AG04450 (cell line): Measurements from ENCODE around the gene CIBAR2. TPM values are rescaled to one million over a fixed set of nuclear protein-coding genes. Genes with fewer than 3 reads are reported as not detected.
"Not testable (repeated sequence)": the region's sequence is repeated elsewhere in the genome, so short reads cannot be mapped to it uniquely, and the experiment has no call there.

Experiments
- CTCF ChIA-PET: fragments of 300-600, 350-600 bp; formaldehyde crosslinking; extraction: SDS; loops from one replicate; lab custom pipeline; 2022; ENCODE audit warnings: antibody characterized with exemption, inconsistent platforms; lab: Charles Lee
- POLR2A ChIA-PET: fragments of 350-600 bp; formaldehyde crosslinking; extraction: SDS; loops from one replicate; lab custom pipeline; 2021; ENCODE audit warnings: antibody characterized with exemption, inconsistent platforms; lab: Yijun Ruan, JAX
- DNase-seq: peaks from one replicate; pipeline ENCODE4 v3.0.0-alpha.2; 2011; ENCODE audit warnings: low read depth, low spot score
- H3K27ac ChIP-seq: one replicate; pipeline ENCODE4 v1.5.1; 2012; ENCODE audit warnings: low read depth, low read length, control low read depth
- H3K27me3 ChIP-seq: one replicate; pipeline ENCODE4 v1.6.0; 2012; ENCODE audit warnings: low read length; ENCODE audit not compliant: control insufficient read depth, insufficient read depth
- H3K4me3 ChIP-seq: 2 replicates; pipeline ENCODE4 v1.5.1; 2011; ENCODE audit warnings: mild to moderate bottlenecking, low read depth, low read length, control low read depth
- H3K9me3 ChIP-seq: 2 replicates; pipeline ENCODE4 v1.5.1; 2012; ENCODE audit warnings: low read length; ENCODE audit not compliant: control insufficient read depth, insufficient read depth
- CTCF ChIP-seq: IDR thresholded peaks from 2 replicates; pipeline ENCODE4 v1.5.1; 2011; ENCODE audit warnings: low read depth, low read length, control low read depth, inconsistent platforms
- polyA plus RNA-seq: library from polyadenylated mRNA; depleted of rRNA; stranded (reverse); fragments of >200 nt; gene quantifications from 2 replicates; pipeline ENCODE4 v1.2.3, GENCODE V29; 2011

Gene CIBAR2
- polyA plus RNA-seq, 1 experiment, result 0.41 TPM

GRCh38 chr16:85126394-85126704 is 14.1 kb upstream of the CIBAR2 start:
- POLR2A ChIA-PET, result interaction anchor here (1.8 kb wide), 1 partner anchor 11 kb away, joined by 5 read pairs; no protein-coding TSS in a partner anchor
- Histone ChIP-seq H3K4me3 (no peak overlapping the region; the same call in 1 of the 2 replicates), H3K9me3 (peaks cover 4% of the 10 kb centered on the region; the same call in 1 of the 2 replicates), H3K27me3 (no peaks in the 10 kb centered on the region), H3K27ac (peak overlapping the region; percentile 96)
- CTCF ChIA-PET, result no interaction called here
- DNase-seq, result no peak
- TF ChIP-seq CTCF, result no peak

- CTCF ChIA-PET, result no interaction called here
- Histone ChIP-seq H3K9me3 (peaks cover 4% of the 10 kb centered on the region; the same call in 1 of the 2 replicates), H3K27me3 (no peaks in the 10 kb centered on the region), H3K27ac (peak overlapping the region; percentile 96), H3K4me3 (no peak overlapping the region)
- POLR2A ChIA-PET, result interaction anchor here (0.9 kb wide), 1 partner anchor 15 kb away, joined by 3 read pairs; no protein-coding TSS in a partner anchor
- no peak for DNase-seq
- no peak for TF ChIP-seq CTCF
Observed at GRCh38 chr16:85125570-85126393, 13.5 kb upstream of the CIBAR2 start.

GRCh38 chr16:85124636-85125346 is 12.5 kb upstream of the CIBAR2 start:
- H3K9me3 ChIP-seq, result peaks cover 4% of the 10 kb centered on the region; the same call in 1 of the 2 replicates
- H3K27me3 ChIP-seq, result no peaks in the 10 kb centered on the region
- no peak overlapping the region for H3K4me3 ChIP-seq
- H3K27ac ChIP-seq, result peak overlapping the region; percentile 92
- no peak for TF ChIP-seq CTCF
- POLR2A ChIA-PET, result interaction anchor here (0.9 to 1.8 kb wide), 4 partner anchors 13 to 38 kb away, joined by 3 to 9 read pairs (median 4); no protein-coding TSS in a partner anchor
- CTCF ChIA-PET, result interaction anchor here (1.3 to 2.4 kb wide), 3 partner anchors 10 to 129 kb away, joined by 3 to 13 read pairs (median 4); no protein-coding TSS in a partner anchor
- no peak for DNase-seq

GRCh38 chr16:85123891-85124635 is 11.8 kb upstream of the CIBAR2 start:
- peak overlapping the region; percentile 23 for H3K4me3 ChIP-seq

GRCh38 chr16:85123441-85123840 is 11.2 kb upstream of the CIBAR2 start:
- not testable (repeated sequence) for H3K27me3 ChIP-seq, H3K9me3 ChIP-seq, DNase-seq
- H3K27ac ChIP-seq, result peak overlapping the region; percentile 92
- POLR2A ChIA-PET, result interaction anchor here (1.2 to 1.8 kb wide), 3 partner anchors 14 to 39 kb away, joined by 4 to 9 read pairs (median 5); no protein-coding TSS in a partner anchor
- CTCF ChIA-PET, result interaction anchor here (0.7 to 2.4 kb wide), 4 partner anchors 9 to 153 kb away, joined by 3 to 13 read pairs (median 4); no protein-coding TSS in a partner anchor
- H3K4me3 ChIP-seq, result peak overlapping the region; percentile 23; the same call in 1 of the 2 replicates

More at GRCh38 chr16:85123891-85124635, 11.8 kb upstream of the CIBAR2 start:
- H3K9me3 ChIP-seq, result peaks cover 4% of the 10 kb centered on the region; the same call in 1 of the 2 replicates
- ChIA-PET POLR2A (interaction anchor here (1.2 to 1.8 kb wide), 3 partner anchors 13 to 39 kb away, joined by 4 to 9 read pairs (median 5); no protein-coding TSS in a partner anchor), CTCF (interaction anchor here (1.3 to 2.4 kb wide), 3 partner anchors 9 to 130 kb away, joined by 3 to 13 read pairs (median 4); no protein-coding TSS in a partner anchor)
- H3K27ac ChIP-seq, result peak overlapping the region; percentile 92
- DNase-seq, result peak; percentile 68
- TF ChIP-seq CTCF, result no peak
- no peaks in the 10 kb centered on the region for H3K27me3 ChIP-seq
